ENCODE data around the gene TPST1. TPM values are rescaled to one million over a fixed set of nuclear protein-coding genes. Genes with fewer than 3 reads are reported as not detected.
A peak's percentile ranks its signal among the peaks of the same experiment; 100 is the strongest.

The TPST1 gene
- total RNA-seq, 1 donor from 2014 or later, result 4.8 TPM

GRCh38 chr7:66185680-66186187 is 19.4 kb upstream of the TPST1 start:
- no peak for DNase-seq (ENCODE audit: low spot score)
- intact Hi-C loops (cut with DNase I), result no loop called here

- intact Hi-C loops (cut with DNase I), result no loop called here
- DNase-seq (ENCODE audit: low spot score), result no peak
Measured at GRCh38 chr7:66186991-66187390, 18.1 kb upstream of the TPST1 start.

DNA sequence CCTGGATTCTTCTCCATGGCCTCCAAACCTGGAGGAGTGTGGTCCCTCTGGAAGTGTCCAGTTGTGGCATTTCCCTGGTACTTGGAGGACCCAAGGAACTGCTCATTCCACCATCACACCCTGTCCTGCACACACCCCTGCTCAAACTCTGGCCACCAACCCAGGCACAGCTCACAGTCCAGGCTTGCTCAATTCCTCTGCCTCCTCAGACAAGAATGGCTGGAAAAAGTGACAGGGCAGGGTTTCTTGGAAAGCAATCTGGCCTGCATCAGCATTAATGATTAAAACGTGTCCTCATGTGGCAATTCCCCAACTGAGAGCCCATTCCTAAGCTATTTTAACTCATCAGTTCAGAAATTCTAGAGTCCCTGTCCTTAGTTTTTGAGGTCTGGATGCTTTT is 17.2 kb upstream of the TPST1 start:
- intact Hi-C loops (cut with DNase I), result no loop called here
- DNase-seq (ENCODE audit: low spot score), result no peak

DNA sequence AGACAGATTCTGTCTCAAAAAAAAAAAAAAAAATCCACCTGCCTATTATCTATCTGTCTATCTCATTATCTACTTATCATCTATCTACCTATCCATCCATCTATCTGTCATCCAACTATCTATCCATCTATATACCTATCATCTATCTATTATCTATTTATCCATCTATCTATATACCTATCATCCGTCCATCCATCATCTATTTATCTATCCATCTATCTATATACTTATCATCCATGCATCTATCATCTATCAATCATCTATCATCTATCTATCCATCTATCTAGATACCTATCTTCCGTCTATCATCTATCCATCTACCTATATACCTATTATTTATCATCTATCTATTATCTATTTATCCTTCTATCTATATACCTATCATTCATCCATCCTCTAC is 16.5 kb upstream of the TPST1 start:
- intact Hi-C loops (cut with DNase I), result no loop called here
- DNase-seq (ENCODE audit: low spot score), result no peak

GRCh38 chr7:66189695-66190503 is 15.2 kb upstream of the TPST1 start:
- intact Hi-C loops (cut with DNase I), result no loop called here
- no peak for DNase-seq (ENCODE audit: low spot score)

DNA sequence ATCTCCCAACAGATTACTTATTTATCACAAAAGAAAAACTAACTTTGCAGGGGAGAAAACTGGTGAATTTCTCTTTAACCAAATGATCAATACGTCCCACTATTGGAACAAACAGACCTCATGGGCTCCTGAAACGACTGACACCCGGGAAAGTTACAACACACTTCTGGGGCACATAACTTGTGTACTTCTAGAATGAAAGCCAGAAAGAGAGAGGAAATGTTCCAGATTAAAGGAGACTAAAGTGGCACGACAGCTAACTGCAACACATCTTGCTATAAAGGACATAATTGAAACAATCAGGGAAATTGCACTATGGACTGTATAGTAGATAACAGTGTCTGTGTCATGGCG is 14.7 kb upstream of the TPST1 start:
- DNase-seq (ENCODE audit: low spot score), result no peak
- intact Hi-C loops (cut with DNase I), result no loop called here

GRCh38 chr7:66193146-66193725 is 11.9 kb upstream of the TPST1 start:
- intact Hi-C loops (cut with DNase I), result no loop called here
- no peak for DNase-seq (ENCODE audit: low spot score)

DNA sequence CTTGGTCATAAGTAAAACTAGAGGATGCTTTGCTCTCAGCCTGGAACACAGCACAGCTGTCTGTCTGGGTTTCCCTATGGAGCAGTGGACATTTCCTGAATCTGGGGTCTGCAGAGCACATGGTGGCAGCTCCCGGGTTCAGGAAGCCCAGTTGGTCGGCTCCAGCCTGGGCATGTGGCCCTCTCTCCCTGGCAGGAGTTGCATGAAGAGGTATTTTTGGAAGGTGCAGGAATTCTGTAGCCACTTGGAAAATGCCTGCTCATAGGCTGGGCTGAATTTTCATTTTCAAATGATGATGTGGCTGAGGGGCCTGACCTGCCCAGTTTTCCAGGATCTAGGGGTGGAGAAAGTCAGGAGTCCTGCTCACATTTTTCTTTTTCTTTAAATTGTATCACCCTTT is 6.7 kb upstream of the TPST1 start:
- peak; percentile 63 for DNase-seq (ENCODE audit: low spot score)
- intact Hi-C loops (cut with DNase I), result no loop called here

GRCh38 chr7:66198956-66199355 is 6.2 kb upstream of the TPST1 start:
- peak; percentile 41 for DNase-seq (ENCODE audit: low spot score)
- intact Hi-C loops (cut with DNase I), result no loop called here

- no peak for DNase-seq (ENCODE audit: low spot score)
- intact Hi-C loops (cut with DNase I), result no loop called here
Measured at GRCh38 chr7:66202441-66202840, 2.7 kb upstream of the TPST1 start.

DNA sequence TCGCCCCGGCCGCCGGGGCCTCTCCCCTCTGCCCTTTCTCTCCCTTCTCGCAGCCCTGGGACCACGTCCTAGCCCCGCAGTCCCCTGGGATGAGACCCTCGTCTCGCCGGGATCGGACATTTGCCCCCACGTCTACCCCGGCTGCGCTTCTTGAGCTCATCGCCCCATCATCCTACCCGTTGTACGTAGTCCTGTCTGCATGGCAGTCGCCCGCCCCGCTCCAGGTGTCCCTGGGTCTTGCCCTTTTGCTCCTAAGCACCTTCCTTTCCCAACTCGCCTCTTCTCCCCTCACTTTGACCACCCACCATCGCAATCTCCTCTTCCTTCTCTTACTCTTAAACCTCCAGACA is 582 bp downstream of the TPST1 start:
- DNase-seq (ENCODE audit: low spot score), result no peak
- intact Hi-C loops (cut with DNase I), result loop anchor here (5.0 kb wide), 1 partner anchor 58 kb away; no protein-coding TSS in a partner anchor

- no peak for DNase-seq (ENCODE audit: low spot score)
- intact Hi-C loops (cut with DNase I), result loop anchor here (5.0 kb wide), 1 partner anchor 59 kb away; no protein-coding TSS in a partner anchor
Measured at GRCh38 chr7:66206119-66206933, 1.2 kb downstream of the TPST1 start.

- intact Hi-C loops (cut with DNase I), result loop anchor here (5.0 kb wide), 1 partner anchor 60 kb away; no protein-coding TSS in a partner anchor
Measured at GRCh38 chr7:66206934-66207240, 1.8 kb downstream of the TPST1 start.

DNA sequence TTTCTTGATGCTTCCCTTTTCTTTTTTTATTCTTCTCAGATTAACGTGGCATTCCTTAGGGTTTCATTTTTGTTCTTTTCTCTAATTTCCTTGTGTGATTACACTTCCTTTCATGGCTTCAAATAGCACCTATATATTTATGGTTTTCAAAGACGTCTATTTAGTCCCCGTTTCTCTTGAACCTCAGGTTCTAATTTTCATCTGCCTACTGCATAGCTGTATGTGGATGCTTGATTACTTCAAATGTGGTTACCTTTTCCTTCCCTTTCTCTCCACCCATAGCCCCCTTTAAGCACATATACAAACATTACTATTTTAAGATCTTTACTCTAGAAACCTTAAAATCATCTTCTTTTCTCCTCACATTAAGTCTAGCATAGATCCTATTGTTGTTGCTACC is 2.4 kb downstream of the TPST1 start:
- no peak for DNase-seq (ENCODE audit: low spot score)
- intact Hi-C loops (cut with DNase I), result loop anchor here (5.0 kb wide), 1 partner anchor 60 kb away; no protein-coding TSS in a partner anchor

More at GRCh38 chr7:66206934-66207240, 1.8 kb downstream of the TPST1 start:
- peak; percentile 22 for DNase-seq (ENCODE audit: low spot score)

DNA sequence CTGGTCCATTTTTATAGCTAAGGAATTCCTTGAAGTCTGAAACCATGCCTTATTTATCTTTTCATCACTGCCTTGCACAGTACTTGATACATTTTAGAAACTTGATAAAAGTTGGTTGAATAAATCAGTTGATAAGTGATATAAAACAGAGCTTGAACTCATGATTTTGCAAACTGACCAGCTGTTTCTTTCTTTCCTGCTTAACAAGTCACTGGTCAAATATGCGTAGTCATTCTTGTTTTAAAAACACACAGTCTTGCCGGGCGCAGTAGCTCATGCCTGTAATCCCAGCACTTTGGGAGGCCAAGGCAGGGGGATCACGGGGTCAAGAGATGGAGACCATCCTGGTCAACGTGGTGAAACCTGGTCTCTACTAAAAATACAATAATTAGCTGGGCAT is 6.3 kb downstream of the TPST1 start:
- intact Hi-C loops (cut with DNase I), result no loop called here
- DNase-seq (ENCODE audit: low spot score), result no peak

DNA sequence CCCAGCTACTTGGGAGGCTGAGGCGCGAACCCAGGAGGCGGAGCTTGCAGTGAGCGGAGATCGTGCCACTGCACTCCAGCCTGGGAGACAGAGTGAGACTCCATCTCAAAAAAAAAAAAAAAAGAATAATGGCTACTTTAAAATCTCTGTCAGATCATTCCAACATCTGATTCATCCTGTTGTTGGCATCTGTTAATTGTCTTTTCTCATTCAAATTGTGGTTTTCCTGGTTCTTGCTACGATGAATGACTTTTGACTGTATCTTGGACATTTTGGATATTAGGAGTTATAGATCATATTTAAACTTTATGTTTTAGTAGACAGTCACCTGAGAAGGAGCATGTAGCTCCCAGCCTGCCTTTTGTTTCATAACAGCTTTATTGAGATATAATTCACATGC is 8.5 kb downstream of the TPST1 start:
- intact Hi-C loops (cut with DNase I), result no loop called here

GRCh38 chr7:66216687-66217086 is 11.6 kb downstream of the TPST1 start:
- intact Hi-C loops (cut with DNase I), result no loop called here
- DNase-seq (ENCODE audit: low spot score), result no peak

More for the DNA sequence above, 8.5 kb downstream of the TPST1 start:
- no peak for DNase-seq (ENCODE audit: low spot score)

DNA sequence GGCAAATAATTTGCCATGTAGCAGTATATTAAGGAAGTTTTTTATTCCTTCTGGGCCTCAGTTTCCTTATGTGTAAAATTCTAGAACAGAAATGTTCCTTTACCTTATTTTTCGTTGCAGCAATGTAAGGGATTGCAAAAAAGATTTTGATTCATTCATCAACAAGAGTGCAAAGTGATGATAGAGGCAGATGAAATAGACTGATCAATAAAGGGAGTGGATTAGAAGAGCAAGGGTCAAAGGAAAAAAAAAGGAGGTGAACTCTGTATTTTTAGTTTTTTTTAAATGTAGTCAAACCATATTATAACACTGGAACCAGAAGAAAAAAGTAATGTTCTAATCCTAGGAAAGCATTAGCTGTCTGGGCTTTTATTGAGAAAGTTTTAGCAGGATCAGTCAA is 14.7 kb downstream of the TPST1 start:
- intact Hi-C loops (cut with DNase I), result no loop called here
- no peak for DNase-seq (ENCODE audit: low spot score)

GRCh38 chr7:66221442-66221841 is 16.3 kb downstream of the TPST1 start:
- intact Hi-C loops (cut with DNase I), result no loop called here
- no peak for DNase-seq (ENCODE audit: low spot score)

- DNase-seq (ENCODE audit: low spot score), result no peak
- intact Hi-C loops (cut with DNase I), result no loop called here
Measured at GRCh38 chr7:66227808-66228207, 22.7 kb downstream of the TPST1 start.
